A673 (cell line): ENCODE data around the gene CLK3. TPM values are rescaled to one million over a fixed set of nuclear protein-coding genes. Genes with fewer than 3 reads are reported as not detected.

Source experiments
- BruUV-seq: library from RNA; stranded (reverse); fragments of 400-500 nt; replicated peaks from 2 replicates; lab custom pipeline; 2021; lab: Mats Ljungman, UMichigan
- CTCF ChIA-PET: fragments of 300-600 bp; sonication (Branson Sonifier 250); formaldehyde crosslinking; loops from one replicate; lab custom pipeline; 2022; ENCODE audit warnings: antibody characterized with exemption; lab: Charles Lee
- POLR2A ChIA-PET: fragments of 300-600 bp; sonication (Branson Sonifier 250); formaldehyde crosslinking; loops from one replicate; lab custom pipeline; 2022; ENCODE audit warnings: antibody characterized with exemption; ENCODE audit not compliant: low non-redundant PET; lab: Charles Lee
- DNase-seq: peaks from one replicate; pipeline ENCODE4 v3.0.0-alpha.2; 2015; ENCODE audit warnings: low spot score
- H3K27ac ChIP-seq: fragments of 200-600 bp; sonication (generic); 2 replicates; pipeline ENCODE4 v1.5.1; 2016; ENCODE audit warnings: mixed run types, low read depth, mild to moderate bottlenecking, mixed read lengths, antibody characterized with exemption, low read length; ENCODE audit not compliant: poor library complexity, severe bottlenecking
- H3K27me3 ChIP-seq: fragments of 200-600 bp; sonication (generic); replicated peaks from 2 replicates; pipeline ENCODE4 v1.6.1; 2017; ENCODE audit warnings: mixed run types, low read depth, mild to moderate bottlenecking, mixed read lengths, antibody characterized with exemption, low read length; ENCODE audit not compliant: insufficient read depth, poor library complexity
- H3K36me3 ChIP-seq: fragments of 200-600 bp; sonication (generic); 2 replicates; pipeline ENCODE4 v1.6.1; 2016; ENCODE audit warnings: mixed run types, mild to moderate bottlenecking, mixed read lengths, antibody characterized with exemption, low read length; ENCODE audit not compliant: insufficient read depth, poor library complexity, severe bottlenecking
- H3K4me1 ChIP-seq: fragments of 200-600 bp; sonication (generic); 2 replicates; pipeline ENCODE4 v1.6.1; 2017; ENCODE audit warnings: mixed run types, mild to moderate bottlenecking, mixed read lengths, antibody characterized with exemption, low read length; ENCODE audit not compliant: insufficient read depth, poor library complexity, severe bottlenecking
- H3K4me3 ChIP-seq: fragments of 200-600 bp; sonication (generic); 2 replicates; pipeline ENCODE4 v1.5.1; 2016; ENCODE audit warnings: low read depth, mixed run types, mild to moderate bottlenecking, mixed read lengths, low read length; ENCODE audit not compliant: poor library complexity, severe bottlenecking
- H3K9me3 ChIP-seq: fragments of 200-600 bp; sonication (generic); 2 replicates; pipeline ENCODE4 v1.6.1; 2016; ENCODE audit warnings: mixed run types, low read depth, mild to moderate bottlenecking, mixed read lengths, antibody characterized with exemption, low read length; ENCODE audit not compliant: poor library complexity, severe bottlenecking
- CTCF ChIP-seq: fragments of 300-800, 200-600 bp; sonication (generic); conservative IDR thresholded peaks from 2 replicates; pipeline ENCODE4 v1.5.1; 2017; ENCODE audit warnings: low read depth, mild to moderate bottlenecking, antibody characterized with exemption, low read length, moderate library complexity, mixed read lengths
- EZH2 ChIP-seq: fragments of 200-600 bp; sonication (generic); IDR thresholded peaks from 2 replicates; pipeline ENCODE4 v1.6.1; 2017; ENCODE audit warnings: borderline replicate concordance, low read depth, mild to moderate bottlenecking, mixed read lengths, antibody characterized with exemption, low read length; ENCODE audit not compliant: poor library complexity, severe bottlenecking
- intact Hi-C: fragments of 100-400 bp; cut with micrococcal nuclease; formaldehyde crosslinking; loops from one replicate; pipeline ENCODE4 v1.10.0; 2022; ENCODE audit not compliant: unreplicated experiment
- total RNA-seq: library from RNA; stranded (reverse); gene quantifications from 2 replicates; pipeline ENCODE4 v1.2.3, GENCODE V29; 2021

Gene CLK3
- total RNA-seq, 1 experiment from 2014 or later, result 66.8 TPM

- no peak for TF ChIP-seq EZH2
- no peak for TF ChIP-seq CTCF
- Histone ChIP-seq H3K9me3 (no peaks in the 10 kb centered on the region), H3K27ac (no peak overlapping the region), H3K4me3 (no peak overlapping the region), H3K4me1 (no peaks in the 10 kb centered on the region), H3K27me3 (no peaks in the 10 kb centered on the region), H3K36me3 (peaks cover 6% of the 10 kb centered on the region)
- intact Hi-C loops, result no loop called here
- CTCF ChIA-PET, result no interaction called here
- no peak for DNase-seq
- no TSS peak for BruUV-seq
- POLR2A ChIA-PET, result no interaction called here
Measured at GRCh38 chr15:74579001-74579400, 36.6 kb upstream of the CLK3 start.

- no TSS peak for BruUV-seq
- TF ChIP-seq CTCF (no peak), EZH2 (no peak)
- H3K9me3 ChIP-seq, result no peaks in the 10 kb centered on the region
- ChIA-PET POLR2A (no interaction called here), CTCF (no interaction called here)
- no peaks in the 10 kb centered on the region for H3K27me3 ChIP-seq
- intact Hi-C loops, result no loop called here
- DNase-seq, result no peak
- H3K4me1 ChIP-seq, result no peaks in the 10 kb centered on the region
- no peak overlapping the region for H3K27ac ChIP-seq
- no peak overlapping the region for H3K4me3 ChIP-seq
- peaks cover 4% of the 10 kb centered on the region for H3K36me3 ChIP-seq
Measured at GRCh38 chr15:74580538-74581350, 34.9 kb upstream of the CLK3 start.

GRCh38 chr15:74584204-74584603 is 31.4 kb upstream of the CLK3 start:
- ChIA-PET POLR2A (no interaction called here), CTCF (no interaction called here)
- peaks cover 10% of the 10 kb centered on the region for H3K4me1 ChIP-seq
- H3K4me3 ChIP-seq, result no peak overlapping the region
- no peaks in the 10 kb centered on the region for H3K27me3 ChIP-seq
- H3K9me3 ChIP-seq, result no peaks in the 10 kb centered on the region
- BruUV-seq, result no TSS peak
- intact Hi-C loops, result no loop called here
- no peak for DNase-seq
- no peaks in the 10 kb centered on the region for H3K36me3 ChIP-seq
- no peak overlapping the region for H3K27ac ChIP-seq
- TF ChIP-seq CTCF (no peak), EZH2 (no peak)
